Neural cell (in vitro differentiated cells): ENCODE measurements around the gene GNPTG. TPM values are rescaled to one million over a fixed set of nuclear protein-coding genes. Genes with fewer than 3 reads are reported as not detected.

Experiments
- H2AFZ ChIP-seq: fragments of 200-600, 300-800 bp; sonication (generic), shearing (Covaris generic); 2 replicates; pipeline ENCODE4 v1.6.0; 2014; ENCODE audit warnings: low read depth, mild to moderate bottlenecking, antibody characterized with exemption, low read length, moderate library complexity
- H3F3A ChIP-seq: fragments of 200-600 bp; shearing (Covaris generic); 2 replicates; pipeline ENCODE4 v1.6.1; 2016; ENCODE audit warnings: mild to moderate bottlenecking, moderate library complexity, mixed read lengths, antibody characterized with exemption, low read length; ENCODE audit not compliant: insufficient read depth, poor library complexity, severe bottlenecking
- H3K27ac ChIP-seq: fragments of 200-600, 300-800 bp; sonication (generic), shearing (Covaris generic); 2 replicates; pipeline ENCODE4 v1.5.1; 2014; ENCODE audit warnings: mild to moderate bottlenecking, low read length, moderate library complexity
- H3K27me3 ChIP-seq: fragments of 300-800, 200-600 bp; sonication (generic), shearing (Covaris generic); 2 replicates; pipeline ENCODE4 v1.6.0; 2014; ENCODE audit warnings: mild to moderate bottlenecking, low read depth, low read length, moderate library complexity; ENCODE audit not compliant: insufficient read depth
- H3K36me3 ChIP-seq: fragments of 300-800, 200-600 bp; sonication (generic), shearing (Covaris generic); 2 replicates; pipeline ENCODE4 v1.5.1; 2014; ENCODE audit warnings: mild to moderate bottlenecking, antibody characterized with exemption, low read length, moderate library complexity; ENCODE audit not compliant: insufficient read depth
- H3K4me2 ChIP-seq: fragments of 300-800, 200-600 bp; sonication (generic), shearing (Covaris generic); 2 replicates; pipeline ENCODE4 v1.6.0; 2014; ENCODE audit warnings: mild to moderate bottlenecking, low read length
- H3K4me3 ChIP-seq: fragments of 300-800, 200-600 bp; sonication (generic), shearing (Covaris generic); 2 replicates; pipeline ENCODE4 v1.5.1; 2014; ENCODE audit warnings: mild to moderate bottlenecking, low read length, moderate library complexity
- H3K79me2 ChIP-seq: fragments of 200-600 bp; shearing (Covaris generic); replicated peaks from 2 replicates; pipeline ENCODE4 v1.6.0; 2014; ENCODE audit warnings: mild to moderate bottlenecking, low read length, moderate library complexity; ENCODE audit not compliant: insufficient read depth
- H3K9ac ChIP-seq: fragments of 300-800, 200-600 bp; sonication (generic), shearing (Covaris generic); 2 replicates; pipeline ENCODE4 v1.6.1; 2016; ENCODE audit warnings: mild to moderate bottlenecking, low read length, mixed read lengths
- H3K9me2 ChIP-seq: fragments of 200-600 bp; shearing (Covaris generic); 2 replicates; pipeline ENCODE4 v1.6.1; 2016; ENCODE audit warnings: mild to moderate bottlenecking, low read length, mixed read lengths; ENCODE audit not compliant: insufficient read depth
- H3K9me3 ChIP-seq: fragments of 200-600, 300-800 bp; sonication (generic), shearing (Covaris generic); 2 replicates; pipeline ENCODE4 v1.6.1; 2016; ENCODE audit warnings: mild to moderate bottlenecking, mixed run types, low read length, moderate library complexity, mixed read lengths
- H4K20me1 ChIP-seq: fragments of 200-600 bp; shearing (Covaris generic); 2 replicates; pipeline ENCODE4 v1.6.1; 2016; ENCODE audit warnings: mild to moderate bottlenecking, mixed run types; ENCODE audit not compliant: insufficient read depth
- EP300 ChIP-seq: fragments of 450-650 bp; conservative IDR thresholded peaks from 2 replicates; pipeline ENCODE4 v1.6.1; 2014; ENCODE audit warnings: antibody characterized with exemption, mild to moderate bottlenecking, moderate library complexity; ENCODE audit not compliant: poor library complexity, severe bottlenecking
- EZH2 ChIP-seq: fragments of 200-600, 300-800 bp; shearing (Covaris generic), sonication (generic); IDR thresholded peaks from 2 replicates; pipeline ENCODE4 v1.6.1; 2014; ENCODE audit warnings: antibody characterized with exemption, low read length, borderline replicate concordance, mild to moderate bottlenecking; ENCODE audit not compliant: insufficient read depth, poor library complexity, severe bottlenecking
- MXI1 ChIP-seq: fragments of 450-650 bp; conservative IDR thresholded peaks from 2 replicates; pipeline ENCODE4 v1.6.1; 2014; ENCODE audit warnings: antibody characterized with exemption, mild to moderate bottlenecking; ENCODE audit not compliant: poor library complexity, severe bottlenecking
- POLR2AphosphoS5 ChIP-seq: IDR thresholded peaks from 2 replicates; pipeline ENCODE4 v1.6.1; 2012
- RAD21 ChIP-seq: fragments of 450-650 bp; conservative IDR thresholded peaks from 2 replicates; pipeline ENCODE4 v1.6.1; 2014; ENCODE audit warnings: antibody characterized with exemption, mild to moderate bottlenecking, moderate library complexity
- SMC3 ChIP-seq: fragments of 450-650 bp; conservative IDR thresholded peaks from 2 replicates; pipeline ENCODE4 v1.6.1; 2014; ENCODE audit warnings: antibody characterized with exemption, mild to moderate bottlenecking, moderate library complexity; ENCODE audit not compliant: poor library complexity
- TAF1 ChIP-seq: IDR thresholded peaks from 2 replicates; pipeline ENCODE4 v1.6.1; 2012; ENCODE audit warnings: low read depth
- polyA plus RNA-seq: library from polyadenylated mRNA; depleted of rRNA; stranded (reverse); fragments of >200 nt; gene quantifications from 2 replicates; pipeline ENCODE4 v1.2.3, GENCODE V29; 2014
- TF ChIP-seq, protein P1 (sequence below): IDR thresholded peaks from 2 replicates; pipeline ENCODE4 v1.6.1; 2012; ENCODE audit warnings: borderline replicate concordance
- TF ChIP-seq, protein P2 (sequence below): fragments of 450-650 bp; IDR thresholded peaks from 2 replicates; pipeline ENCODE4 v1.5.1; 2014; ENCODE audit warnings: antibody characterized with exemption, mild to moderate bottlenecking, moderate library complexity; ENCODE audit not compliant: poor library complexity, severe bottlenecking

The GNPTG gene
- polyA plus RNA-seq, 1 donor from 2014 or later = 90.5 TPM

DNA sequence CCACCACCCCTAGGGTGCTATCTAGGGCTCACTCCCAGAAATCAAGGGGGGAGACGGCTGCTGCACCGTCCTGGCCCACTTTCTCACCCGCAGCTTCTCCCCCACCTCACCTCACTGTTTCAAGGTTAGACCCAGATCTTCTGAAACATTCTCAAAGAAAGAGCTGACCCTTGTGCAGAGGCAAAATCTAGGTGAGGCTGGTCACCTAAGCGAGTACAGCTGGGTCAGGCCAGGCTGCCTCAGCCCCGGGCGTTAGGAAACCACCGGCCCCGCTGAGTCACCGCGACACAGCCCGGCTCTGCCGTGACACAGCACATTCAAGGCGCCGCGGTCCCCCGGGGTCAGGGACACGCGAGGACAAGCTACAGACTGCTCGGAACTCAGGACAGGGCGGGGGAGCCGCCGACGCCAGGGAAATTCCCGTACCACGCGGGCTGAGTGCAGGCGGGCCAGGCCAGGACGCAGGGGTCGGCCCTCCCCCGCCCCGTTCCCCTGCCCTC is 27.1 kb downstream of the GNPTG start:
- Histone ChIP-seq H2AFZ (no peak overlapping the region), H3K27ac (no peak overlapping the region)

DNA sequence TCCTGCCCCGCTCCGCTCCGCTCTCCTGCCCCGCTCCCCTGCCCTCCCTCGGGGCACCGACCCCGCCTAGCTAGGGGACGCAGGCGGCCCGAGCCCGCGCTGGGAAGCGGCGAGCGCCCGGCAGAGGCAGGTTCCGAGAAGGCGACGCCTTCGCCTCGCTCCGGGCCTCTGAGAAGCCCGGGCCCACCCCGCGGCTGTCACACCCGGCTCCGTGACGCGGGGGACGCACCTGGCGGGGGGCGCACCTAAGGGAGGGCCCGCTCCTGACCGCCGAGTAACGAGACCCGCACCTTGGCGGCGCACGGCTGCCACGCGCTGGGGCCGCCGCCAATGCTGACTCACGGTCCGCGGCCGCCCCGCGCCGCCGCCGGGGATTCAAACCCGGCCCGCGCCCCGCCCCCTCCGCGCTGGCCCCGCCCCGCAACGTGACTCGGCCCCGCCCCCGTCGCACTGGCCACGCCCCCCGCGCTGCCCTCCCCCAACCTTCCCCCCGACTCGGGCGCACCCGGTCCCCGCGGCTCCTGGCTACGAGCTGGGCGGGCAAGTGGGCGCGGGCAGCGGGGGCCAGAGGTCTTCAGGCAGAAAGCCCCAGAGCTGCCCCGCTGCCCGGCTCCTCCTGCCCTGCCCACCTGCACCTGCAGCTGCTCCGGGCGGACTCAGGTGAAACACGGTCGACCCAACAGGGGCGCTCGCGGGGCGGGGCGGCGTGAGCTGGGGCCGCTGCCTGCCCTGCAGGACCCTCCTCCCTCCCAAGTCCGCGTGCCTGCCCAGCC is 27.8 kb downstream of the GNPTG start:
- H3K9me3 ChIP-seq = no peaks in the 10 kb centered on the region
- TF ChIP-seq MXI1 (peak; percentile 80), EZH2 (no peak)
- no peak overlapping the region for H3K4me2 ChIP-seq
- no peaks in the 10 kb centered on the region for H4K20me1 ChIP-seq
- no peaks in the 10 kb centered on the region for H3K27me3 ChIP-seq
- no peaks in the 10 kb centered on the region for H3K79me2 ChIP-seq
- H3K9ac ChIP-seq = peak overlapping the region; percentile 16
- no peak overlapping the region for H2AFZ ChIP-seq
- no peaks in the 10 kb centered on the region for H3K9me2 ChIP-seq
- no peaks in the 10 kb centered on the region for H3K36me3 ChIP-seq
- no peaks in the 10 kb centered on the region for H3F3A ChIP-seq
- H3K27ac ChIP-seq = no peak overlapping the region
- peak overlapping the region; percentile 68 for H3K4me3 ChIP-seq

More for the DNA sequence above, 27.1 kb downstream of the GNPTG start:
- H4K20me1 ChIP-seq = no peaks in the 10 kb centered on the region
- peak overlapping the region; percentile 68 for H3K4me3 ChIP-seq
- H3K36me3 ChIP-seq = no peaks in the 10 kb centered on the region
- H3K9ac ChIP-seq = no peak overlapping the region
- H3K9me3 ChIP-seq = no peaks in the 10 kb centered on the region
- H3F3A ChIP-seq = no peaks in the 10 kb centered on the region
- H3K9me2 ChIP-seq = no peaks in the 10 kb centered on the region
- H3K79me2 ChIP-seq = no peaks in the 10 kb centered on the region
- TF ChIP-seq RAD21 = no peak
- TF ChIP-seq EZH2 = no peak
- no peak for TF ChIP-seq MXI1
- no peak for TF ChIP-seq POLR2AphosphoS5
- TF ChIP-seq, protein P1, sequence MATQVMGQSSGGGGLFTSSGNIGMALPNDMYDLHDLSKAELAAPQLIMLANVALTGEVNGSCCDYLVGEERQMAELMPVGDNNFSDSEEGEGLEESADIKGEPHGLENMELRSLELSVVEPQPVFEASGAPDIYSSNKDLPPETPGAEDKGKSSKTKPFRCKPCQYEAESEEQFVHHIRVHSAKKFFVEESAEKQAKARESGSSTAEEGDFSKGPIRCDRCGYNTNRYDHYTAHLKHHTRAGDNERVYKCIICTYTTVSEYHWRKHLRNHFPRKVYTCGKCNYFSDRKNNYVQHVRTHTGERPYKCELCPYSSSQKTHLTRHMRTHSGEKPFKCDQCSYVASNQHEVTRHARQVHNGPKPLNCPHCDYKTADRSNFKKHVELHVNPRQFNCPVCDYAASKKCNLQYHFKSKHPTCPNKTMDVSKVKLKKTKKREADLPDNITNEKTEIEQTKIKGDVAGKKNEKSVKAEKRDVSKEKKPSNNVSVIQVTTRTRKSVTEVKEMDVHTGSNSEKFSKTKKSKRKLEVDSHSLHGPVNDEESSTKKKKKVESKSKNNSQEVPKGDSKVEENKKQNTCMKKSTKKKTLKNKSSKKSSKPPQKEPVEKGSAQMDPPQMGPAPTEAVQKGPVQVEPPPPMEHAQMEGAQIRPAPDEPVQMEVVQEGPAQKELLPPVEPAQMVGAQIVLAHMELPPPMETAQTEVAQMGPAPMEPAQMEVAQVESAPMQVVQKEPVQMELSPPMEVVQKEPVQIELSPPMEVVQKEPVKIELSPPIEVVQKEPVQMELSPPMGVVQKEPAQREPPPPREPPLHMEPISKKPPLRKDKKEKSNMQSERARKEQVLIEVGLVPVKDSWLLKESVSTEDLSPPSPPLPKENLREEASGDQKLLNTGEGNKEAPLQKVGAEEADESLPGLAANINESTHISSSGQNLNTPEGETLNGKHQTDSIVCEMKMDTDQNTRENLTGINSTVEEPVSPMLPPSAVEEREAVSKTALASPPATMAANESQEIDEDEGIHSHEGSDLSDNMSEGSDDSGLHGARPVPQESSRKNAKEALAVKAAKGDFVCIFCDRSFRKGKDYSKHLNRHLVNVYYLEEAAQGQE = no peak
- no peak for TF ChIP-seq SMC3
- TF ChIP-seq TAF1 = no peak
- TF ChIP-seq EP300 = no peak
- TF ChIP-seq, protein P2, sequence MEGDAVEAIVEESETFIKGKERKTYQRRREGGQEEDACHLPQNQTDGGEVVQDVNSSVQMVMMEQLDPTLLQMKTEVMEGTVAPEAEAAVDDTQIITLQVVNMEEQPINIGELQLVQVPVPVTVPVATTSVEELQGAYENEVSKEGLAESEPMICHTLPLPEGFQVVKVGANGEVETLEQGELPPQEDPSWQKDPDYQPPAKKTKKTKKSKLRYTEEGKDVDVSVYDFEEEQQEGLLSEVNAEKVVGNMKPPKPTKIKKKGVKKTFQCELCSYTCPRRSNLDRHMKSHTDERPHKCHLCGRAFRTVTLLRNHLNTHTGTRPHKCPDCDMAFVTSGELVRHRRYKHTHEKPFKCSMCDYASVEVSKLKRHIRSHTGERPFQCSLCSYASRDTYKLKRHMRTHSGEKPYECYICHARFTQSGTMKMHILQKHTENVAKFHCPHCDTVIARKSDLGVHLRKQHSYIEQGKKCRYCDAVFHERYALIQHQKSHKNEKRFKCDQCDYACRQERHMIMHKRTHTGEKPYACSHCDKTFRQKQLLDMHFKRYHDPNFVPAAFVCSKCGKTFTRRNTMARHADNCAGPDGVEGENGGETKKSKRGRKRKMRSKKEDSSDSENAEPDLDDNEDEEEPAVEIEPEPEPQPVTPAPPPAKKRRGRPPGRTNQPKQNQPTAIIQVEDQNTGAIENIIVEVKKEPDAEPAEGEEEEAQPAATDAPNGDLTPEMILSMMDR = no peak
- no peak overlapping the region for H3K4me2 ChIP-seq
- H3K27me3 ChIP-seq = no peaks in the 10 kb centered on the region
